Esophagus squamous epithelium (tissue), 5 donors: ENCODE results near the gene DAGLB. TPM values are rescaled to one million over a fixed set of nuclear protein-coding genes. Genes with fewer than 3 reads are reported as not detected.
"Not testable (repeated sequence)": the region's sequence is repeated elsewhere in the genome, so short reads cannot be mapped to it uniquely, and the experiment has no call there.

ENCODE experiments used
- DNase-seq: peaks from one replicate; lab custom pipeline; 2025; lab: John Stamatoyannopoulos, UW
- H3K27ac ChIP-seq, 4 donors: fragments of 200-600 bp; sonication (generic); one replicate each; pipeline ENCODE4 v1.5.1; 2016 to 2019; ENCODE audit warnings: mild to moderate bottlenecking in 1 of 4
- H3K27me3 ChIP-seq, 4 donors: fragments of 200-600 bp; sonication (generic); 1 replicate in 3 of 4; 2 replicates in 1 of 4; pipeline versions ENCODE4 v1.5.1 to v1.6.0; 2017 to 2021; ENCODE audit warnings: antibody characterized with exemption in 1 of 4
- H3K36me3 ChIP-seq, 3 donors: fragments of 200-600 bp; sonication (generic); one replicate each; pipeline ENCODE4 v1.5.1; 2016 to 2019
- H3K4me1 ChIP-seq, 3 donors: fragments of 200-600 bp; sonication (generic); one replicate each; pipeline ENCODE4 v1.5.1; 2017 to 2019
- H3K4me3 ChIP-seq, 4 donors: fragments of 200-600 bp; sonication (generic); 1 replicate in 3 of 4; 2 replicates in 1 of 4; pipeline ENCODE4 v1.5.1; 2016 to 2019; ENCODE audit warnings: mild to moderate bottlenecking in 2 of 4, moderate library complexity in 1 of 4
- H3K9me3 ChIP-seq, 3 donors: fragments of 200-600 bp; sonication (generic); one replicate each; pipeline ENCODE4 v1.5.1; 2016 to 2019
- CTCF ChIP-seq, 6 experiments: fragments of 450-650 bp in 4 of 6; fragments of 200-600 bp in 2 of 6; sonication (generic) in 2 of 6; IDR thresholded peaks; one replicate each; pipeline ENCODE4 v1.5.1; 2016 to 2019; ENCODE audit warnings: antibody characterized with exemption in 6 of 6, mild to moderate bottlenecking in 4 of 6, moderate library complexity in 4 of 6
- POLR2A ChIP-seq, 4 donors: fragments of 450-650 bp; IDR thresholded peaks; one replicate each; pipeline ENCODE4 v1.6.1; 2017; ENCODE audit warnings: antibody characterized with exemption in 4 of 4, mild to moderate bottlenecking in 4 of 4, moderate library complexity in 3 of 4
- WGBS, 2 donors: methylation state at CpG; one replicate each; pipeline ENCODE4 v1.1.5; 2018; 5-methylcytosine and 5-hydroxymethylcytosine counted together
- intact Hi-C: fragments of 100-400 bp; cut with DNase I; formaldehyde crosslinking; loops from one replicate; pipeline ENCODE4 v1.15.0; 2022
- total RNA-seq, 4 donors: library from RNA; depleted of rRNA; stranded (reverse); fragments of >200 nt; gene quantifications; one replicate each; pipeline ENCODE4 v1.1.0, GENCODE V29; 2016
- donor health status: DM: yes; HTN: yes; CAD: no.

DAGLB gene
- total RNA-seq, 4 donors from 2014 or later: 7.1 to 12.4 (median 10.6) TPM

GRCh38 chr7:6478186-6478585 lies 30.4 kb upstream of the DAGLB start:
- H3K9me3 ChIP-seq: no peaks in the 10 kb centered on the region
- intact Hi-C loops: no loop called here
- peaks cover 25 to 72% (median 30%) of the 10 kb centered on the region in 3 donors for H3K4me1 ChIP-seq
- H3K36me3 ChIP-seq: peaks cover 0 to 50% (median 2%) of the 10 kb centered on the region in 3 donors
- H3K27me3 ChIP-seq: no peaks in the 10 kb centered on the region
- no peak for DNase-seq
- no peak overlapping the region for H3K27ac ChIP-seq
- WGBS, 2 donors: 93 to 96% methylated on average over 7 of the region's 7 CpGs
- TF ChIP-seq POLR2A (IDR thresholded peaks at IDR 0.05) (no peak), CTCF (IDR thresholded peaks at IDR 0.05) (no peak)
- no peak overlapping the region for H3K4me3 ChIP-seq

GRCh38 chr7:6477318-6477660 lies 29.5 kb upstream of the DAGLB start:
- Histone ChIP-seq H3K27ac (no peak overlapping the region), H3K27me3 (no peaks in the 10 kb centered on the region), H3K36me3 (peaks cover 2 to 58% (median 6%) of the 10 kb centered on the region in 3 donors), H3K4me1 (peaks cover 21 to 64% (median 23%) of the 10 kb centered on the region in 3 donors), H3K4me3 (no peak overlapping the region), H3K9me3 (no peaks in the 10 kb centered on the region)
- 65 to 80% methylated on average over 1 of the region's 1 CpG for WGBS, 2 donors
- TF ChIP-seq CTCF (IDR thresholded peaks at IDR 0.05): no peak
- TF ChIP-seq POLR2A (IDR thresholded peaks at IDR 0.05): no peak
- DNase-seq: no peak
- intact Hi-C loops: no loop called here

- 84 to 91% methylated on average over 5 to 7 of the region's 7 CpGs for WGBS, 2 donors
- intact Hi-C loops: no loop called here
- Histone ChIP-seq H3K27me3 (no peaks in the 10 kb centered on the region), H3K9me3 (no peaks in the 10 kb centered on the region), H3K4me1 (peaks cover 15 to 59% (median 18%) of the 10 kb centered on the region in 3 donors), H3K36me3 (peaks cover 6 to 58% (median 6%) of the 10 kb centered on the region in 3 donors), H3K27ac (no peak overlapping the region), H3K4me3 (no peak overlapping the region)
- DNase-seq: no peak
- TF ChIP-seq POLR2A (IDR thresholded peaks at IDR 0.05) (no peak), CTCF (IDR thresholded peaks at IDR 0.05) (no peak)
These were observed 29.0 kb upstream of the DAGLB start for GRCh38 chr7:6476596-6477317.

- no peak for DNase-seq
- H3K27me3 ChIP-seq: no peaks in the 10 kb centered on the region
- 82% methylated on average over 3 of the region's 3 CpGs for WGBS, 2 donors
- no peak overlapping the region for H3K4me3 ChIP-seq
- TF ChIP-seq POLR2A (IDR thresholded peaks at IDR 0.05) (no peak), CTCF (IDR thresholded peaks at IDR 0.05) (no peak)
- intact Hi-C loops: no loop called here
- peaks cover 6 to 62% (median 6%) of the 10 kb centered on the region in 3 donors for H3K36me3 ChIP-seq
- peaks cover 10 to 48% (median 11%) of the 10 kb centered on the region in 3 donors for H3K4me1 ChIP-seq
- H3K9me3 ChIP-seq: no peaks in the 10 kb centered on the region
- no peak overlapping the region for H3K27ac ChIP-seq
These were observed 27.9 kb upstream of the DAGLB start for GRCh38 chr7:6475433-6476186.

GRCh38 chr7:6465862-6466261 lies 18.1 kb upstream of the DAGLB start:
- no peak overlapping the region for H3K4me3 ChIP-seq
- H3K36me3 ChIP-seq: peaks cover 12 to 100% (median 53%) of the 10 kb centered on the region in 3 donors
- intact Hi-C loops: no loop called here
- no peak overlapping the region for H3K27ac ChIP-seq
- H3K4me1 ChIP-seq: no peaks in the 10 kb centered on the region
- H3K9me3 ChIP-seq: no peaks in the 10 kb centered on the region
- H3K27me3 ChIP-seq: no peaks in the 10 kb centered on the region
- DNase-seq: no peak
- WGBS, 2 donors: 93 to 96% methylated on average over 8 of the region's 8 CpGs
- TF ChIP-seq CTCF (IDR thresholded peaks at IDR 0.05) (no peak), POLR2A (IDR thresholded peaks at IDR 0.05) (no peak)

- H3K4me3 ChIP-seq, H3K27me3 ChIP-seq, H3K27ac ChIP-seq, H3K9me3 ChIP-seq, intact Hi-C loops, H3K4me1 ChIP-seq, DNase-seq: not testable (repeated sequence)
- WGBS, 2 donors: 74 to 77% methylated on average over 4 to 5 of the region's 5 CpGs
- peaks cover 6 to 82% (median 33%) of the 10 kb centered on the region in 3 donors for H3K36me3 ChIP-seq
These were observed 15.9 kb upstream of the DAGLB start for GRCh38 chr7:6463609-6464008.
